HepG2 (cell line): ENCODE results near the gene ARMC8. TPM values are rescaled to one million over a fixed set of nuclear protein-coding genes. Genes with fewer than 3 reads are reported as not detected.
A peak's percentile ranks its signal among the peaks of the same experiment; 100 is the strongest.

ENCODE experiments used
- NKX3-1 ChIP-seq: sonication (generic); formaldehyde crosslinking; IDR thresholded peaks from 2 replicates; pipeline ENCODE4 v1.5.0; 2020; ENCODE audit warnings: missing genetic modification reagents
- RAD21 ChIP-seq: fragments of 450-650 bp; formaldehyde crosslinking; IDR thresholded peaks from 2 replicates; pipeline ENCODE4 v1.5.0; 2020; ENCODE audit warnings: mild to moderate bottlenecking
- SIX1 ChIP-seq: sonication (generic); formaldehyde crosslinking; IDR thresholded peaks from 2 replicates; pipeline ENCODE4 v1.4.0; 2020; ENCODE audit warnings: missing genetic modification reagents, borderline replicate concordance
- ZBTB20 ChIP-seq: sonication (generic); formaldehyde crosslinking; IDR thresholded peaks from 2 replicates; pipeline ENCODE4 v1.8.1; 2023; ENCODE audit warnings: missing genetic modification reagents, low read depth, mild to moderate bottlenecking, borderline replicate concordance
- ZFY ChIP-seq: sonication (generic); formaldehyde crosslinking; IDR thresholded peaks from 2 replicates; pipeline ENCODE4 v1.4.0; 2020; ENCODE audit warnings: missing genetic modification reagents
- ZNF232 ChIP-seq: sonication (generic); formaldehyde crosslinking; IDR thresholded peaks from 2 replicates; pipeline ENCODE4 v1.4.0; 2020; ENCODE audit warnings: missing genetic modification reagents, borderline replicate concordance
- ZNF563 ChIP-seq: sonication (generic); formaldehyde crosslinking; IDR thresholded peaks from 2 replicates; pipeline ENCODE4 v1.8.0; 2022; ENCODE audit warnings: mild to moderate bottlenecking, moderate library complexity, missing genetic modification reagents
- ZNF7 ChIP-seq: IDR thresholded peaks from 2 replicates; pipeline ENCODE4 v1.6.1; 2016; ENCODE audit warnings: missing biosample characterization, missing genetic modification reagents
- polyA plus RNA-seq, 8 experiments: library from polyadenylated mRNA; depleted of rRNA in 3 of 8; stranded (reverse) in 7 of 8; unstranded in 1 of 8; fragments of >200 nt; fragmentation: Illumina TruSeq in 4 of 8; extraction: Trizol in 4 of 8; gene quantifications; 2 replicates each; pipeline versions ENCODE4 v1.2.1 to v1.2.3, GENCODE V29; 2011 to 2016; ENCODE audit warnings: low read depth in 4 of 8, missing spikeins in 1 of 8, mixed read lengths in 1 of 8; ENCODE audit not compliant: insufficient read depth in 1 of 8
- total RNA-seq, 5 experiments: library from RNA; depleted of rRNA; stranded (reverse); fragments of >200 nt; fragmentation: Illumina TruSeq; extraction: Trizol; gene quantifications; 2 replicates each; pipeline ENCODE4 v1.2.3, GENCODE V29; 2016; ENCODE audit warnings: low read depth in 1 of 5
- TF ChIP-seq, protein P1 (sequence below): sonication (generic); formaldehyde crosslinking; IDR thresholded peaks from 2 replicates; pipeline ENCODE4 v1.4.0; 2020; ENCODE audit warnings: missing genetic modification reagents, borderline replicate concordance
- TF ChIP-seq, protein P2 (sequence below): sonication (generic); formaldehyde crosslinking; IDR thresholded peaks from 2 replicates; pipeline ENCODE4 v1.8.0; 2022; ENCODE audit warnings: missing genetic modification reagents, mild to moderate bottlenecking, inconsistent platforms, borderline replicate concordance
- TF ChIP-seq, protein P3 (sequence below): sonication (generic); formaldehyde crosslinking; IDR thresholded peaks from 2 replicates; pipeline ENCODE4 v1.8.1; 2023; ENCODE audit warnings: mild to moderate bottlenecking, missing genetic modification reagents
- TF ChIP-seq, protein P4 (sequence below): sonication (generic); formaldehyde crosslinking; IDR thresholded peaks from 2 replicates; pipeline ENCODE4 v1.4.0; 2020; ENCODE audit warnings: mild to moderate bottlenecking, missing genetic modification reagents, borderline replicate concordance
- TF ChIP-seq, protein P5 (sequence below): sonication (generic); formaldehyde crosslinking; IDR thresholded peaks from 2 replicates; pipeline ENCODE4 v1.8.0; 2022; ENCODE audit warnings: mild to moderate bottlenecking, missing genetic modification reagents, moderate library complexity

Gene ARMC8
- total and polyA plus RNA-seq, 2 of the 13 experiments (the other 11 are each of a cell fraction or from before 2014, with no cell fraction given): 38.9 to 55.3 TPM

DNA sequence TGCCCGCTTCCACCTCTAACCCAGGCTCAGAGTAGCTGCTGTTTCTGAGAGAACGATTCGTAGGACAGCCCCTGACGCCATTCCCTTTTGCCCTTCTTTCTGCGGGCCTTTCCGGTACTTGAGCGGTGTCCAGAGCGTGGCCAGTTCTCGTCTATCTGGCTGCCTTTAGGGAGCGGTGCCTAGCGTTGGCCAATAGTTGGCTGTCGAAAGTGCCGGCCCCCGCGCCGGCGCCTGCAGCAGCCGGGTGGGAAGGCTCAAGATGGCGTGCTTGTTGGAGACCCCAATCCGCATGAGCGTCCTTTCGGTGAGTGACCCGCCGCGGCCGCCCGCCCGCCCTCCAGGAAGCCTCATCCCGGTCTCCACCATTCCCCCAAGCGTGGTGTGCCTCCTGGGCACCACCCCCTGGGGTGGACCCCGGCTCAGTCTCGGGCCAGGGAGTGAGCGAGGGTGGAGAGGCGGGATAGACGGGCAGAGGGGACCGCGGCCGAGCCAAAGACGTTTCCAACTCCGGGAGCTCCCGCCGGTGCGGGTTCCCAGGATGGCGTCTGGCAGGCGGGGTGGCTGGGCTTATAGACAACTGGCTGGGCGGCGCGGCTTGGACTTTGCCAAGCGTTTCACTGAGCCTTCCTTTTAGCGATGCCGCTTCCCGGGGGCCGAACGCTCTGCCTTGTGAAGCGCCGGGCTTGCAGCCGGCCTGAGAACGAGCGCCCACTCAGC is at the start of gene ARMC8 (continued):
- TF ChIP-seq, protein P1, sequence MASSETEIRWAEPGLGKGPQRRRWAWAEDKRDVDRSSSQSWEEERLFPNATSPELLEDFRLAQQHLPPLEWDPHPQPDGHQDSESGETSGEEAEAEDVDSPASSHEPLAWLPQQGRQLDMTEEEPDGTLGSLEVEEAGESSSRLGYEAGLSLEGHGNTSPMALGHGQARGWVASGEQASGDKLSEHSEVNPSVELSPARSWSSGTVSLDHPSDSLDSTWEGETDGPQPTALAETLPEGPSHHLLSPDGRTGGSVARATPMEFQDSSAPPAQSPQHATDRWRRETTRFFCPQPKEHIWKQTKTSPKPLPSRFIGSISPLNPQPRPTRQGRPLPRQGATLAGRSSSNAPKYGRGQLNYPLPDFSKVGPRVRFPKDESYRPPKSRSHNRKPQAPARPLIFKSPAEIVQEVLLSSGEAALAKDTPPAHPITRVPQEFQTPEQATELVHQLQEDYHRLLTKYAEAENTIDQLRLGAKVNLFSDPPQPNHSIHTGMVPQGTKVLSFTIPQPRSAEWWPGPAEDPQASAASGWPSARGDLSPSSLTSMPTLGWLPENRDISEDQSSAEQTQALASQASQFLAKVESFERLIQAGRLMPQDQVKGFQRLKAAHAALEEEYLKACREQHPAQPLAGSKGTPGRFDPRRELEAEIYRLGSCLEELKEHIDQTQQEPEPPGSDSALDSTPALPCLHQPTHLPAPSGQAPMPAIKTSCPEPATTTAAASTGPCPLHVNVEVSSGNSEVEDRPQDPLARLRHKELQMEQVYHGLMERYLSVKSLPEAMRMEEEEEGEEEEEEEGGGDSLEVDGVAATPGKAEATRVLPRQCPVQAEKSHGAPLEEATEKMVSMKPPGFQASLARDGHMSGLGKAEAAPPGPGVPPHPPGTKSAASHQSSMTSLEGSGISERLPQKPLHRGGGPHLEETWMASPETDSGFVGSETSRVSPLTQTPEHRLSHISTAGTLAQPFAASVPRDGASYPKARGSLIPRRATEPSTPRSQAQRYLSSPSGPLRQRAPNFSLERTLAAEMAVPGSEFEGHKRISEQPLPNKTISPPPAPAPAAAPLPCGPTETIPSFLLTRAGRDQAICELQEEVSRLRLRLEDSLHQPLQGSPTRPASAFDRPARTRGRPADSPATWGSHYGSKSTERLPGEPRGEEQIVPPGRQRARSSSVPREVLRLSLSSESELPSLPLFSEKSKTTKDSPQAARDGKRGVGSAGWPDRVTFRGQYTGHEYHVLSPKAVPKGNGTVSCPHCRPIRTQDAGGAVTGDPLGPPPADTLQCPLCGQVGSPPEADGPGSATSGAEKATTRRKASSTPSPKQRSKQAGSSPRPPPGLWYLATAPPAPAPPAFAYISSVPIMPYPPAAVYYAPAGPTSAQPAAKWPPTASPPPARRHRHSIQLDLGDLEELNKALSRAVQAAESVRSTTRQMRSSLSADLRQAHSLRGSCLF (CRISPR knock-in tag): no peak
- TF ChIP-seq SIX1 (CRISPR knock-in tag): no peak
- TF ChIP-seq, protein P2, sequence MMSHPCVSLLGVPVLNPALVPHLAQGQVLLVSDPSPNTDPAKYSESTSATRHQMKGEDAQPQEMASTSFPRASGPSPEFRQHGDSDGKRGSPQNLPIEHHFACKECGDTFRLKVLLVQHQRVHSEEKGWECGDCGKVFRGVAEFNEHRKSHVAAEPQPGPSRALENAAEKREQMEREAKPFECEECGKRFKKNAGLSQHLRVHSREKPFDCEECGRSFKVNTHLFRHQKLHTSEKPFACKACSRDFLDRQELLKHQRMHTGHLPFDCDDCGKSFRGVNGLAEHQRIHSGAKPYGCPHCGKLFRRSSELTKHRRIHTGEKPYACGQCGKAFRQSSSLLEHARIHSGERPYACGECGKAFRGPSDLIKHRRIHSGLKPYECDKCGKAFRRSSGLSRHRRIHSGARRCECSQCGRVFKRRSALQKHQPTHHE: no peak
- TF ChIP-seq, protein P3, sequence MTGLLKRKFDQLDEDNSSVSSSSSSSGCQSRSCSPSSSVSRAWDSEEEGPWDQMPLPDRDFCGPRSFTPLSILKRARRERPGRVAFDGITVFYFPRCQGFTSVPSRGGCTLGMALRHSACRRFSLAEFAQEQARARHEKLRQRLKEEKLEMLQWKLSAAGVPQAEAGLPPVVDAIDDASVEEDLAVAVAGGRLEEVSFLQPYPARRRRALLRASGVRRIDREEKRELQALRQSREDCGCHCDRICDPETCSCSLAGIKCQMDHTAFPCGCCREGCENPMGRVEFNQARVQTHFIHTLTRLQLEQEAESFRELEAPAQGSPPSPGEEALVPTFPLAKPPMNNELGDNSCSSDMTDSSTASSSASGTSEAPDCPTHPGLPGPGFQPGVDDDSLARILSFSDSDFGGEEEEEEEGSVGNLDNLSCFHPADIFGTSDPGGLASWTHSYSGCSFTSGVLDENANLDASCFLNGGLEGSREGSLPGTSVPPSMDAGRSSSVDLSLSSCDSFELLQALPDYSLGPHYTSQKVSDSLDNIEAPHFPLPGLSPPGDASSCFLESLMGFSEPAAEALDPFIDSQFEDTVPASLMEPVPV (CRISPR knock-in tag): peak; percentile 79; the same call in 1 of the 2 replicates
- no peak; the same call in 1 of the 2 replicates for TF ChIP-seq ZNF563 (CRISPR knock-in tag)
- TF ChIP-seq ZBTB20 (CRISPR knock-in tag): no peak
- peak; percentile 31 for TF ChIP-seq RAD21 (CRISPR knock-in tag)
- no peak for TF ChIP-seq ZNF7 (CRISPR knock-in tag)
- TF ChIP-seq, protein P4, sequence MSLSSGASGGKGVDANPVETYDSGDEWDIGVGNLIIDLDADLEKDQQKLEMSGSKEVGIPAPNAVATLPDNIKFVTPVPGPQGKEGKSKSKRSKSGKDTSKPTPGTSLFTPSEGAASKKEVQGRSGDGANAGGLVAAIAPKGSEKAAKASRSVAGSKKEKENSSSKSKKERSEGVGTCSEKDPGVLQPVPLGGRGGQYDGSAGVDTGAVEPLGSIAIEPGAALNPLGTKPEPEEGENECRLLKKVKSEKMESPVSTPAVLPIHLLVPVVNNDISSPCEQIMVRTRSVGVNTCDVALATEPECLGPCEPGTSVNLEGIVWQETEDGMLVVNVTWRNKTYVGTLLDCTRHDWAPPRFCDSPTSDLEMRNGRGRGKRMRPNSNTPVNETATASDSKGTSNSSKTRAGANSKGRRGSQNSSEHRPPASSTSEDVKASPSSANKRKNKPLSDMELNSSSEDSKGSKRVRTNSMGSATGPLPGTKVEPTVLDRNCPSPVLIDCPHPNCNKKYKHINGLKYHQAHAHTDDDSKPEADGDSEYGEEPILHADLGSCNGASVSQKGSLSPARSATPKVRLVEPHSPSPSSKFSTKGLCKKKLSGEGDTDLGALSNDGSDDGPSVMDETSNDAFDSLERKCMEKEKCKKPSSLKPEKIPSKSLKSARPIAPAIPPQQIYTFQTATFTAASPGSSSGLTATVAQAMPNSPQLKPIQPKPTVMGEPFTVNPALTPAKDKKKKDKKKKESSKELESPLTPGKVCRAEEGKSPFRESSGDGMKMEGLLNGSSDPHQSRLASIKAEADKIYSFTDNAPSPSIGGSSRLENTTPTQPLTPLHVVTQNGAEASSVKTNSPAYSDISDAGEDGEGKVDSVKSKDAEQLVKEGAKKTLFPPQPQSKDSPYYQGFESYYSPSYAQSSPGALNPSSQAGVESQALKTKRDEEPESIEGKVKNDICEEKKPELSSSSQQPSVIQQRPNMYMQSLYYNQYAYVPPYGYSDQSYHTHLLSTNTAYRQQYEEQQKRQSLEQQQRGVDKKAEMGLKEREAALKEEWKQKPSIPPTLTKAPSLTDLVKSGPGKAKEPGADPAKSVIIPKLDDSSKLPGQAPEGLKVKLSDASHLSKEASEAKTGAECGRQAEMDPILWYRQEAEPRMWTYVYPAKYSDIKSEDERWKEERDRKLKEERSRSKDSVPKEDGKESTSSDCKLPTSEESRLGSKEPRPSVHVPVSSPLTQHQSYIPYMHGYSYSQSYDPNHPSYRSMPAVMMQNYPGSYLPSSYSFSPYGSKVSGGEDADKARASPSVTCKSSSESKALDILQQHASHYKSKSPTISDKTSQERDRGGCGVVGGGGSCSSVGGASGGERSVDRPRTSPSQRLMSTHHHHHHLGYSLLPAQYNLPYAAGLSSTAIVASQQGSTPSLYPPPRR (CRISPR knock-in tag): no peak
- peak; percentile 56; the same call in 1 of the 2 replicates for TF ChIP-seq ZNF232 (CRISPR knock-in tag)
- TF ChIP-seq, protein P5, sequence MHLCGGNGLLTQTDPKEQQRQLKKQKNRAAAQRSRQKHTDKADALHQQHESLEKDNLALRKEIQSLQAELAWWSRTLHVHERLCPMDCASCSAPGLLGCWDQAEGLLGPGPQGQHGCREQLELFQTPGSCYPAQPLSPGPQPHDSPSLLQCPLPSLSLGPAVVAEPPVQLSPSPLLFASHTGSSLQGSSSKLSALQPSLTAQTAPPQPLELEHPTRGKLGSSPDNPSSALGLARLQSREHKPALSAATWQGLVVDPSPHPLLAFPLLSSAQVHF (CRISPR knock-in tag): no peak
- peak; percentile 75 for TF ChIP-seq ZFY (CRISPR knock-in tag)
- TF ChIP-seq NKX3-1 (CRISPR knock-in tag): no peak
